C4-2B (cell line): ENCODE results near the gene ERC1.

Source experiments
- ZFX ChIP-seq: fragments of 450-650 bp; IDR thresholded peaks from 2 replicates; pipeline ENCODE4 v1.6.1; 2017
- TF ChIP-seq, protein P1 (sequence below): fragments of 450-650 bp; conservative IDR thresholded peaks from 2 replicates; pipeline ENCODE4 v1.5.1; 2017; ENCODE audit warnings: mild to moderate bottlenecking

DNA sequence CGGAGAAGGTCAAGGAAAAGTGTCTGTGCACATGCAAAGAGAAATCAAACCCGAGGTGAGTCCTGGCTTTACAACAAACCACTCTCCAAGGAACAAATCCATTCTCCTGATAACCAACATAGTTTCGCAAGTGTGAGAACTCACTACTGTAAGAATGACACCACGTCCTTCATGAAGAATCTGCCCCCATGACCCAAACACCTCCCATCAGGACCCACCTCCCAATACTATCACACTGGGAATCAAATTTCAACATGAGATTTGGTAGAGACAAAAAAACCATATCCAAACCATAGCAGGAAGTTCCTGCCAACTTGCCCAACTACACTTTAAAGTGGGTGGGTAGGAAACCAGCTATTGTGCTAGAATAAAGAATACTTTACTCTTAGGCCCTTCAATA lies 2.4 kb upstream of the ERC1 start:
- TF ChIP-seq, protein P1, sequence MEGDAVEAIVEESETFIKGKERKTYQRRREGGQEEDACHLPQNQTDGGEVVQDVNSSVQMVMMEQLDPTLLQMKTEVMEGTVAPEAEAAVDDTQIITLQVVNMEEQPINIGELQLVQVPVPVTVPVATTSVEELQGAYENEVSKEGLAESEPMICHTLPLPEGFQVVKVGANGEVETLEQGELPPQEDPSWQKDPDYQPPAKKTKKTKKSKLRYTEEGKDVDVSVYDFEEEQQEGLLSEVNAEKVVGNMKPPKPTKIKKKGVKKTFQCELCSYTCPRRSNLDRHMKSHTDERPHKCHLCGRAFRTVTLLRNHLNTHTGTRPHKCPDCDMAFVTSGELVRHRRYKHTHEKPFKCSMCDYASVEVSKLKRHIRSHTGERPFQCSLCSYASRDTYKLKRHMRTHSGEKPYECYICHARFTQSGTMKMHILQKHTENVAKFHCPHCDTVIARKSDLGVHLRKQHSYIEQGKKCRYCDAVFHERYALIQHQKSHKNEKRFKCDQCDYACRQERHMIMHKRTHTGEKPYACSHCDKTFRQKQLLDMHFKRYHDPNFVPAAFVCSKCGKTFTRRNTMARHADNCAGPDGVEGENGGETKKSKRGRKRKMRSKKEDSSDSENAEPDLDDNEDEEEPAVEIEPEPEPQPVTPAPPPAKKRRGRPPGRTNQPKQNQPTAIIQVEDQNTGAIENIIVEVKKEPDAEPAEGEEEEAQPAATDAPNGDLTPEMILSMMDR, result no peak
- TF ChIP-seq ZFX, result no peak
